Stomach smooth muscle (tissue), 2 donors: ENCODE measurements around the gene OPN4.
"Not testable (repeated sequence)": the region's sequence is repeated elsewhere in the genome, so short reads cannot be mapped to it uniquely, and the experiment has no call there.

Experiments
- H3K27ac ChIP-seq: one replicate; pipeline ENCODE4 v1.7.0; 2013; ENCODE audit warnings: mild to moderate bottlenecking, low read length, inconsistent platforms
- H3K27me3 ChIP-seq, 2 donors: one replicate each; pipeline ENCODE4 v1.7.0; 2013; ENCODE audit warnings: low read length in 2 of 2; ENCODE audit not compliant: insufficient read depth in 2 of 2, control insufficient read depth in 1 of 2
- H3K36me3 ChIP-seq, 2 donors: one replicate each; pipeline ENCODE4 v1.7.0; 2013; ENCODE audit warnings: low read length in 2 of 2; ENCODE audit not compliant: control insufficient read depth in 2 of 2, insufficient read depth in 2 of 2
- H3K4me1 ChIP-seq: one replicate; pipeline ENCODE4 v1.7.0; 2013; ENCODE audit warnings: low read length; ENCODE audit not compliant: control insufficient read depth, insufficient read depth
- H3K4me3 ChIP-seq, 2 donors: one replicate each; pipeline ENCODE4 v1.7.0; 2013; ENCODE audit warnings: low read length in 2 of 2
- H3K9ac ChIP-seq, 2 donors: one replicate each; pipeline ENCODE4 v1.7.0; 2013; ENCODE audit warnings: low read length in 2 of 2, mild to moderate bottlenecking in 1 of 2
- H3K9me3 ChIP-seq, 2 donors: one replicate each; pipeline ENCODE4 v1.7.0; 2013; ENCODE audit warnings: low read length in 2 of 2; ENCODE audit not compliant: control insufficient read depth in 2 of 2
- donor health status: healthy.
- donor health status: Pancreatic carcinoma.

The OPN4 gene

GRCh38 chr10:86632009-86632800 is 22.1 kb upstream of the OPN4 start:
- H3K27ac ChIP-seq = no peak overlapping the region
- H3K36me3 ChIP-seq = no peaks in the 10 kb centered on the region
- H3K4me3 ChIP-seq = peak overlapping the region; percentile 33 to 66
- peak overlapping the region; percentile 17 to 36 for H3K9ac ChIP-seq
- peaks cover 18% of the 10 kb centered on the region for H3K4me1 ChIP-seq
- no peaks in the 10 kb centered on the region for H3K27me3 ChIP-seq
- H3K9me3 ChIP-seq = no peaks in the 10 kb centered on the region

GRCh38 chr10:86632951-86633350 is 21.4 kb upstream of the OPN4 start:
- peaks cover 18% of the 10 kb centered on the region for H3K4me1 ChIP-seq
- H3K36me3 ChIP-seq = no peaks in the 10 kb centered on the region
- H3K9me3 ChIP-seq = no peaks in the 10 kb centered on the region
- H3K9ac ChIP-seq = no peak overlapping the region
- no peaks in the 10 kb centered on the region for H3K27me3 ChIP-seq
- H3K4me3 ChIP-seq = no peak overlapping the region
- H3K27ac ChIP-seq = no peak overlapping the region

- Histone ChIP-seq H3K27ac (no peak overlapping the region), H3K9me3 (no peaks in the 10 kb centered on the region), H3K36me3 (no peaks in the 10 kb centered on the region), H3K9ac (no peak overlapping the region), H3K4me1 (peaks cover 16% of the 10 kb centered on the region), H3K4me3 (no peak overlapping the region), H3K27me3 (no peaks in the 10 kb centered on the region)
Observed at GRCh38 chr10:86635402-86635801, 18.9 kb upstream of the OPN4 start.

GRCh38 chr10:86636311-86636710 is 18.0 kb upstream of the OPN4 start:
- no peak overlapping the region for H3K9ac ChIP-seq
- no peaks in the 10 kb centered on the region for H3K9me3 ChIP-seq
- H3K27ac ChIP-seq = no peak overlapping the region
- no peaks in the 10 kb centered on the region for H3K36me3 ChIP-seq
- no peaks in the 10 kb centered on the region for H3K27me3 ChIP-seq
- H3K4me1 ChIP-seq = peaks cover 15% of the 10 kb centered on the region
- no peak overlapping the region for H3K4me3 ChIP-seq

GRCh38 chr10:86642021-86642420 is 12.3 kb upstream of the OPN4 start:
- H3K27ac ChIP-seq = no peak overlapping the region
- no peaks in the 10 kb centered on the region for H3K36me3 ChIP-seq
- peaks cover 10% of the 10 kb centered on the region for H3K4me1 ChIP-seq
- H3K9me3 ChIP-seq = no peaks in the 10 kb centered on the region
- no peak overlapping the region for H3K9ac ChIP-seq
- H3K4me3 ChIP-seq = no peak overlapping the region
- H3K27me3 ChIP-seq = no peaks in the 10 kb centered on the region

GRCh38 chr10:86642499-86642898 is 11.8 kb upstream of the OPN4 start:
- Histone ChIP-seq H3K4me1 (peaks cover 10% of the 10 kb centered on the region), H3K9me3 (no peaks in the 10 kb centered on the region), H3K9ac (no peak overlapping the region), H3K4me3 (no peak overlapping the region), H3K27me3 (no peaks in the 10 kb centered on the region), H3K36me3 (no peaks in the 10 kb centered on the region), H3K27ac (no peak overlapping the region)

- H3K9ac ChIP-seq = no peak overlapping the region
- H3K27ac ChIP-seq = no peak overlapping the region
- no peaks in the 10 kb centered on the region for H3K36me3 ChIP-seq
- peaks cover 19% of the 10 kb centered on the region for H3K4me1 ChIP-seq
- no peaks in the 10 kb centered on the region for H3K9me3 ChIP-seq
- no peaks in the 10 kb centered on the region for H3K27me3 ChIP-seq
- H3K4me3 ChIP-seq = no peak overlapping the region
Observed at GRCh38 chr10:86644152-86644793, 10.1 kb upstream of the OPN4 start.

- H3K27me3 ChIP-seq = no peaks in the 10 kb centered on the region
- H3K9ac ChIP-seq = no peak overlapping the region
- no peak overlapping the region for H3K27ac ChIP-seq
- H3K4me3 ChIP-seq = no peak overlapping the region
- H3K9me3 ChIP-seq = no peaks in the 10 kb centered on the region
- H3K36me3 ChIP-seq = no peaks in the 10 kb centered on the region
- H3K4me1 ChIP-seq = peaks cover 26% of the 10 kb centered on the region
Observed at GRCh38 chr10:86644794-86645445, 9.4 kb upstream of the OPN4 start.

GRCh38 chr10:86645621-86646165 is 8.7 kb upstream of the OPN4 start:
- not testable (repeated sequence) for H3K4me3 ChIP-seq, H3K9ac ChIP-seq, H3K27me3 ChIP-seq, H3K9me3 ChIP-seq, H3K27ac ChIP-seq, H3K36me3 ChIP-seq
- peaks cover 27% of the 10 kb centered on the region for H3K4me1 ChIP-seq

- Histone ChIP-seq H3K27ac (no peak overlapping the region), H3K9me3 (no peaks in the 10 kb centered on the region), H3K4me3 (no peak overlapping the region), H3K36me3 (no peaks in the 10 kb centered on the region), H3K27me3 (no peaks in the 10 kb centered on the region), H3K4me1 (peaks cover 31% of the 10 kb centered on the region), H3K9ac (no peak overlapping the region)
Observed at GRCh38 chr10:86646532-86646931, 7.8 kb upstream of the OPN4 start.
